Stimulated activated naive B cell treated with anti-CD40 and anti-IgM and Interleukin-4, amounts not matched to agents 10 μg/mL and 1 μg/mL and 100 μg/mL, for 72 hours (primary cell): ENCODE results near the gene LMCD1.

Source experiments
- ATAC-seq, 2 donors: fragments of 150-1000 bp; cut with Tn5 transposase; replicated peaks; 2 replicates each; pipeline ENCODE4 v1.10.0; 2021; ENCODE audit warnings: moderate library complexity in 1 of 2
- DNase-seq: peaks from one replicate; pipeline ENCODE4 v3.0.0; 2021
- H3K27ac Mint-ChIP-seq: one replicate; pipeline ENCODE4 v1.8.0; 2022; ENCODE audit warnings: mild to moderate bottlenecking, mixed read lengths
- H3K27me3 Mint-ChIP-seq, 2 donors: one replicate each; pipeline ENCODE4 v1.8.0; 2022; ENCODE audit warnings: mixed read lengths in 2 of 2
- H3K36me3 Mint-ChIP-seq, 2 donors: one replicate each; pipeline ENCODE4 v1.8.0; 2022; ENCODE audit warnings: mixed read lengths in 2 of 2, mild to moderate bottlenecking in 1 of 2
- H3K4me1 Mint-ChIP-seq, 2 donors: one replicate each; pipeline ENCODE4 v1.8.0; 2022; ENCODE audit warnings: mixed read lengths in 2 of 2, mild to moderate bottlenecking in 1 of 2
- H3K4me3 Mint-ChIP-seq, 2 donors: one replicate each; pipeline ENCODE4 v1.8.0; 2022; ENCODE audit warnings: mild to moderate bottlenecking in 2 of 2, mixed read lengths in 2 of 2, moderate library complexity in 1 of 2
- H3K9me3 Mint-ChIP-seq, 2 donors: one replicate each; pipeline ENCODE4 v1.8.0; 2022; ENCODE audit warnings: mixed read lengths in 2 of 2, mild to moderate bottlenecking in 1 of 2

Gene LMCD1

GRCh38 chr3:8542190-8543135, 40.8 kb downstream of the LMCD1 start:
- Mint-ChIP-seq H3K27me3 (peaks cover 0 to 9% of the 10 kb centered on the region in 2 donors), H3K9me3 (no peaks in the 10 kb centered on the region), H3K27ac (no peak overlapping the region), H3K4me3 (no peak overlapping the region), H3K4me1 (no peaks in the 10 kb centered on the region), H3K36me3 (no peaks in the 10 kb centered on the region)
- ATAC-seq (no peak), DNase-seq (no peak)

GRCh38 chr3:8546609-8547008, 45.0 kb downstream of the LMCD1 start:
- ATAC-seq (no peak), DNase-seq (no peak)
- peaks cover 0 to 4% of the 10 kb centered on the region in 2 donors for H3K27me3 Mint-ChIP-seq
- no peaks in the 10 kb centered on the region for H3K36me3 Mint-ChIP-seq
- H3K9me3 Mint-ChIP-seq = no peaks in the 10 kb centered on the region
- H3K4me3 Mint-ChIP-seq = no peak overlapping the region
- no peaks in the 10 kb centered on the region for H3K4me1 Mint-ChIP-seq
- no peak overlapping the region for H3K27ac Mint-ChIP-seq

GRCh38 chr3:8548502-8549275, 47.1 kb downstream of the LMCD1 start:
- Mint-ChIP-seq H3K4me1 (no peaks in the 10 kb centered on the region), H3K4me3 (no peak overlapping the region), H3K36me3 (no peaks in the 10 kb centered on the region), H3K27me3 (peaks cover 0 to 4% of the 10 kb centered on the region in 2 donors), H3K9me3 (no peaks in the 10 kb centered on the region), H3K27ac (no peak overlapping the region)
- ATAC-seq (no peak), DNase-seq (no peak)

- DNase-seq = no peak
- H3K27me3 Mint-ChIP-seq = no peaks in the 10 kb centered on the region
- no peak overlapping the region for H3K4me3 Mint-ChIP-seq
- no peaks in the 10 kb centered on the region for H3K9me3 Mint-ChIP-seq
- no peaks in the 10 kb centered on the region for H3K4me1 Mint-ChIP-seq
- no peaks in the 10 kb centered on the region for H3K36me3 Mint-ChIP-seq
- H3K27ac Mint-ChIP-seq = no peak overlapping the region
- no peak for ATAC-seq
Observed at GRCh38 chr3:8549354-8549753, 47.7 kb downstream of the LMCD1 start.

GRCh38 chr3:8550611-8551010, 49.0 kb downstream of the LMCD1 start:
- Mint-ChIP-seq H3K27me3 (no peaks in the 10 kb centered on the region), H3K36me3 (no peaks in the 10 kb centered on the region), H3K4me3 (no peak overlapping the region), H3K27ac (no peak overlapping the region), H3K4me1 (no peaks in the 10 kb centered on the region), H3K9me3 (no peaks in the 10 kb centered on the region)
- ATAC-seq (no peak), DNase-seq (no peak)

DNA sequence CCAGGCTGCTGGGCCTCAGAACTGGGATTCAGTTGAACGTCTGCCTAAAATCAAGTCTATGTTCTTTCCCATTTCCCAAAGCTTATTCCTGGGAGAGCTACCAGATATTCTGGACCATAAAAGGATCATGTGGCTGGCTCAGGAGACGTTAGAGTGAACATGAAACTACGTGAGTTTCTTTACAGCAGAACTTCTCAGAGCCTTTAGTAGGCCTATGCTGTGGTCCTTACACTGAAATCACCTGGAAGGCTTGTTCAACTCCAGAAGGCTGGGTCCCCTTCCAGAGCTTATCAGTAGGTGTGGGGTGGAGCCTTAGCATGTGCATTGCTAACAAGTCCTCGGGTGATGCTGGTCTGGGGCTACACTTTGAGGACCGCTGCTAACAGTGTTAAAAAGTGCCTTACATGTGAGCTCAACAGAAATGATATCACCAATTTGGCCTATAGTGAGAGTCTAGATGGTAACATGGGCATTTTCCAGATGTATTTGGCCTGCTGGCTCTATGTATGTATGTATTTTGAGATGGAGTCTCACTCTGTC, 50.7 kb downstream of the LMCD1 start:
- no peaks in the 10 kb centered on the region for H3K9me3 Mint-ChIP-seq
- no peak overlapping the region for H3K4me3 Mint-ChIP-seq
- ATAC-seq = no peak

GRCh38 chr3:8553405-8553804, 51.8 kb downstream of the LMCD1 start:
- Mint-ChIP-seq H3K9me3 (no peaks in the 10 kb centered on the region), H3K27me3 (no peaks in the 10 kb centered on the region), H3K27ac (no peak overlapping the region), H3K36me3 (no peaks in the 10 kb centered on the region), H3K4me3 (no peak overlapping the region), H3K4me1 (no peaks in the 10 kb centered on the region)
- DNase-seq (no peak), ATAC-seq (no peak)

More for the DNA sequence above, 50.7 kb downstream of the LMCD1 start:
- no peaks in the 10 kb centered on the region for H3K36me3 Mint-ChIP-seq
- no peaks in the 10 kb centered on the region for H3K27me3 Mint-ChIP-seq
- DNase-seq = no peak
- no peak overlapping the region for H3K27ac Mint-ChIP-seq
- H3K4me1 Mint-ChIP-seq = no peaks in the 10 kb centered on the region

DNA sequence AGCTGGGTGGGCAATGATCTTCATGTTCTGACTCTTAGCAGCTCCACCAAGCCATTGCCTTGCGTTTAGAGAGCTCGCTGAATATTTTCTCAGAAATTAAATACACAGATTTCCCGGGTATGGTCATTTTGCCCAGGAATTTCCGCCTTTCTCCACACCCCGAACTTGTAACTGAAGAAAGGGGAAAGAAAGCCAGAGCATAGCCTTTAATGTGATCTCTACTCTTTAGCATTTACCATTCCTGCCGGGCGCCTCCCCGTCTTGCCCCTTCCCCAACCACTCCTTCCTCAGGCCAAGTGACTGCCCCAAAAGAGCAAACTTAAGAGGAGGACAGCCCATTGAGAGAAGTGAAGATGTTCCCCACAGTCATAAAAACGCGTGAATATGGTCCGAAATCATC, 53.1 kb downstream of the LMCD1 start:
- DNase-seq (no peak), ATAC-seq (no peak)
- Mint-ChIP-seq H3K4me3 (no peak overlapping the region), H3K36me3 (no peaks in the 10 kb centered on the region), H3K27me3 (no peaks in the 10 kb centered on the region), H3K9me3 (no peaks in the 10 kb centered on the region), H3K4me1 (no peaks in the 10 kb centered on the region), H3K27ac (no peak overlapping the region)

DNA sequence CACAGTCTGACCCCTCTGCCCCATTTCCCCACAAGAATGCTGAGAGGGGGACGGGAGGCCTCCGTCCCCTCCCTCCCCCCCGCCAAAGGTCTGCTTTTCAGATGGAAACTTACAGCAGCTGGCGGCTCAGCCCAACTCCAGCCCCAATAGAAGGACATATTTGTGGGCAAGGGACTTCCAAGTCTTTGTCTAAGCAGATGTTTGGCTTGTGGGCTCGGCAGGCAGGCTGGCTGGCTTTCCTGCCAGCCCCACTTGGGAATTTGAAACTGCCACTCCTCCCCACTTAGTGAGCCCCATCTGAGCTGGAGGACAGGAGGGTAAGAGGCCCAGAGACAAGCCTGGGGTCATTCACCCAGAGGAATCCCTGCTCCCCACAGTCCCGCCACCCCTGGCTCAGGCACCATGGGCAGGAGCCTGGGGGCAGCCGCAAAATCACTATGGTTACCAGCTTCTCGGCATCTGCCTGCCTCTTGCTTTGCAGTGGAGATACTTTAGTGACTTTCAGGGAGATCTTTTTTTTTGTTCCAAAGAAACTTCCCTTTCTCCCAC, 53.6 kb downstream of the LMCD1 start:
- ATAC-seq (no peak), DNase-seq (no peak)
- no peak overlapping the region for H3K4me3 Mint-ChIP-seq
- H3K4me1 Mint-ChIP-seq = no peaks in the 10 kb centered on the region
- no peak overlapping the region for H3K27ac Mint-ChIP-seq
- H3K36me3 Mint-ChIP-seq = no peaks in the 10 kb centered on the region
- H3K9me3 Mint-ChIP-seq = no peaks in the 10 kb centered on the region
- peaks cover 0 to 3% of the 10 kb centered on the region in 2 donors for H3K27me3 Mint-ChIP-seq

- no peak overlapping the region for H3K27ac Mint-ChIP-seq
- DNase-seq = no peak
- H3K36me3 Mint-ChIP-seq = no peaks in the 10 kb centered on the region
Observed at GRCh38 chr3:8555725-8556472, 54.3 kb downstream of the LMCD1 start.

GRCh38 chr3:8556473-8556869, 54.8 kb downstream of the LMCD1 start:
- H3K9me3 Mint-ChIP-seq = no peaks in the 10 kb centered on the region
- ATAC-seq (no peak), DNase-seq (no peak)
- H3K4me3 Mint-ChIP-seq = no peak overlapping the region
- H3K27ac Mint-ChIP-seq = no peak overlapping the region
- H3K4me1 Mint-ChIP-seq = no peaks in the 10 kb centered on the region
- H3K27me3 Mint-ChIP-seq = peaks cover 0 to 6% of the 10 kb centered on the region in 2 donors
- H3K36me3 Mint-ChIP-seq = no peaks in the 10 kb centered on the region

More at GRCh38 chr3:8555725-8556472, 54.3 kb downstream of the LMCD1 start:
- Mint-ChIP-seq H3K4me3 (no peak overlapping the region), H3K27me3 (peaks cover 0 to 6% of the 10 kb centered on the region in 2 donors), H3K9me3 (no peaks in the 10 kb centered on the region), H3K4me1 (no peaks in the 10 kb centered on the region)
- no peak for ATAC-seq

GRCh38 chr3:8557298-8557697, 55.7 kb downstream of the LMCD1 start:
- no peaks in the 10 kb centered on the region for H3K9me3 Mint-ChIP-seq
- ATAC-seq = no peak
- no peak overlapping the region for H3K4me3 Mint-ChIP-seq
- H3K27me3 Mint-ChIP-seq = peaks cover 0 to 6% of the 10 kb centered on the region in 2 donors
- H3K36me3 Mint-ChIP-seq = no peaks in the 10 kb centered on the region
- no peaks in the 10 kb centered on the region for H3K4me1 Mint-ChIP-seq
- no peak for DNase-seq
- no peak overlapping the region for H3K27ac Mint-ChIP-seq

- DNase-seq (no peak), ATAC-seq (no peak)
- peaks cover 0 to 6% of the 10 kb centered on the region in 2 donors for H3K27me3 Mint-ChIP-seq
- no peaks in the 10 kb centered on the region for H3K36me3 Mint-ChIP-seq
- H3K9me3 Mint-ChIP-seq = no peaks in the 10 kb centered on the region
- H3K27ac Mint-ChIP-seq = no peak overlapping the region
- H3K4me1 Mint-ChIP-seq = no peaks in the 10 kb centered on the region
- no peak overlapping the region for H3K4me3 Mint-ChIP-seq
Observed at GRCh38 chr3:8558645-8559044, 57.0 kb downstream of the LMCD1 start.

GRCh38 chr3:8559351-8559750, 57.7 kb downstream of the LMCD1 start:
- peaks cover 0 to 6% of the 10 kb centered on the region in 2 donors for H3K27me3 Mint-ChIP-seq

More at GRCh38 chr3:8559351-8559750, 57.7 kb downstream of the LMCD1 start:
- no peak overlapping the region for H3K27ac Mint-ChIP-seq
- DNase-seq (no peak), ATAC-seq (no peak)
- H3K36me3 Mint-ChIP-seq = no peaks in the 10 kb centered on the region
- H3K4me3 Mint-ChIP-seq = no peak overlapping the region
- no peaks in the 10 kb centered on the region for H3K4me1 Mint-ChIP-seq
- H3K9me3 Mint-ChIP-seq = no peaks in the 10 kb centered on the region
